ENCODE measurements around the gene PAPPA. TPM values are rescaled to one million over a fixed set of nuclear protein-coding genes. Genes with fewer than 3 reads are reported as not detected.

Gene PAPPA
- total RNA-seq, 1 donor from 2014 or later = 0.72 TPM

DNA sequence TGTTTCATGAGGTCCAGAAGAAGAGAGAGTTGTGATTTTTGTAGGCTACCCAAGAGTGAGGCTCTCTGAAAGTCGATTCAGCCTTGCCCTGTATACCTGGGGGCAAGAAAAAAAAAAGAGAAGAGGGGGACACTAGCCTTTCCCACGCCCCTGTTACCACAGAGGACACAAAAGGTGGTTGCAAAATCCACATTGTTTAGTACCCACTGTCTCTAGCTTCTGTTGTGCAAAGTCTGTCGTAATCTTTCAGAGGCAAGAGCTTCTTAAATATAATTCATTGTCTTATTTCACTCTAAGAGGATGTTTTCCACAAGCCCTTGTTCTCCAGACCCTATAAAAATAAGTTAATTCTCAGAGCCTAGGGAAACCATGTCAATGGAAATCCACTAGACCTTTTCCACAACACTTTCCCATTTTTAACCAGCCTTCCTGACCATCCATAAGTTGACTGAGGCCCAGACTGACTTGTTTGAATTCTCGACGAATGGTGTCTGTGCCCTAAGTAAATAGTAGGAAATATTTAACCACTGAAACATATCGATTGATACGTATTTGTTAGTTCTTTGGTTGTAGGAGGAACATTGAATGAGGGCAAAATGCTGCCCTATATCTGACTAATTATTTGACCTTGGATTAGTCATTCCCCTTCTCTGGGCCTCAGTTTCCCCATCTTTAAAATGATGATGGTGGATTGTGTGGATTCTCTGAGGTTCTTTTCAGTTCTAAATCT lies 182.7 kb downstream of the PAPPA start:
- Mint-ChIP-seq H3K4me1 (peaks cover 40% of the 10 kb centered on the region), H3K27ac (ENCODE audit: unreplicated experiment) (no peak overlapping the region), H3K4me3 (no peak overlapping the region), H3K9me3 (no peaks in the 10 kb centered on the region), H3K36me3 (ENCODE audit: low read depth) (no peaks in the 10 kb centered on the region), H3K27me3 (ENCODE audit: low read depth) (peaks cover 95% of the 10 kb centered on the region)
- TF ChIP-seq, protein P1, sequence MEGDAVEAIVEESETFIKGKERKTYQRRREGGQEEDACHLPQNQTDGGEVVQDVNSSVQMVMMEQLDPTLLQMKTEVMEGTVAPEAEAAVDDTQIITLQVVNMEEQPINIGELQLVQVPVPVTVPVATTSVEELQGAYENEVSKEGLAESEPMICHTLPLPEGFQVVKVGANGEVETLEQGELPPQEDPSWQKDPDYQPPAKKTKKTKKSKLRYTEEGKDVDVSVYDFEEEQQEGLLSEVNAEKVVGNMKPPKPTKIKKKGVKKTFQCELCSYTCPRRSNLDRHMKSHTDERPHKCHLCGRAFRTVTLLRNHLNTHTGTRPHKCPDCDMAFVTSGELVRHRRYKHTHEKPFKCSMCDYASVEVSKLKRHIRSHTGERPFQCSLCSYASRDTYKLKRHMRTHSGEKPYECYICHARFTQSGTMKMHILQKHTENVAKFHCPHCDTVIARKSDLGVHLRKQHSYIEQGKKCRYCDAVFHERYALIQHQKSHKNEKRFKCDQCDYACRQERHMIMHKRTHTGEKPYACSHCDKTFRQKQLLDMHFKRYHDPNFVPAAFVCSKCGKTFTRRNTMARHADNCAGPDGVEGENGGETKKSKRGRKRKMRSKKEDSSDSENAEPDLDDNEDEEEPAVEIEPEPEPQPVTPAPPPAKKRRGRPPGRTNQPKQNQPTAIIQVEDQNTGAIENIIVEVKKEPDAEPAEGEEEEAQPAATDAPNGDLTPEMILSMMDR (conservative IDR thresholded peaks at IDR 0.05) = no peak
- no peak for DNase-seq (ENCODE audit: low read depth, low spot score)

DNA sequence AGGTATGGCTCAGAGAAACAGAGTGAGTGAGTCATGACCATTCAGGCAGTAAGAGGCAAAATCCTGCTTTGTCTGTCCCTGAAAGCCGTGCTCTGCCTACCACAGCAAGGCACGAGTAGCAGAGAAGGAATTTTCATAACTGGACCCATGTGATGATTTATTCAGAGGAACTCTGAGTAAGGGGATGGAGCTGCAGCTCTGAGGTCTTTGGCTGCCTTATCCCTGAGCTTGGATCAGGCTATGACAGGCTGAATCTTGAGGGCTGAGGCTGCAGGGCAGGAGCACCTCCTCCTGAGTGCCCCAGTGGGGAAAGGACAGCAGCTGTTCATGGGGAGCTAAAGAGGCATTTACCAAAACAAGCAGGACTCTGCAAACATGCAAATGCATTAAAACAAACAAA lies 183.4 kb downstream of the PAPPA start:
- peaks cover 94% of the 10 kb centered on the region for H3K27me3 Mint-ChIP-seq (ENCODE audit: low read depth)
- DNase-seq (ENCODE audit: low read depth, low spot score) = no peak
- H3K4me1 Mint-ChIP-seq = peaks cover 42% of the 10 kb centered on the region
- H3K4me3 Mint-ChIP-seq = no peak overlapping the region
- TF ChIP-seq, protein P1 (conservative IDR thresholded peaks at IDR 0.05) = no peak
- H3K27ac Mint-ChIP-seq (ENCODE audit: unreplicated experiment) = no peak overlapping the region
- H3K36me3 Mint-ChIP-seq (ENCODE audit: low read depth) = no peaks in the 10 kb centered on the region
- no peaks in the 10 kb centered on the region for H3K9me3 Mint-ChIP-seq

DNA sequence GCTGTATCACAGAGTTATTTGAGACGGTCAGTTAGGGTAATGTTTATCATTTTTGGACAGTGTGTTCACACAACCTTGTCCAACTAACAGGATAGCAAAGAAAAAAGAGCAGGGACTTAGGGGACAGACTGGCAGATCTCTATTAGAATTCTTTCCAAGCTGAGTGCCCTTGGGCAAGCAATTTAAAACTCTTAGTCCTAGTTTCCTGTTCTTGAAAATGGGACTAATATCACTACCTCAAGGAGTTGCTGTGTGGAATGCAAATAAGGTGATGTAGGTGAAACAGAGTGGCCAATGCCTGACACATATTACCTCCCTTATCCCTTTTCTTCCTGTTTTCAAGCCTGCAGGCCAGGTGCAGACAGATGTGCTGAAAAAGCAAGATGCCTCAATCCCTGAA lies 186.7 kb downstream of the PAPPA start:
- Mint-ChIP-seq H3K4me1 (peaks cover 28% of the 10 kb centered on the region), H3K27me3 (ENCODE audit: low read depth) (peaks cover 86% of the 10 kb centered on the region), H3K36me3 (ENCODE audit: low read depth) (no peaks in the 10 kb centered on the region), H3K9me3 (no peaks in the 10 kb centered on the region), H3K27ac (ENCODE audit: unreplicated experiment) (no peak overlapping the region), H3K4me3 (no peak overlapping the region)
- no peak for DNase-seq (ENCODE audit: low read depth, low spot score)
- TF ChIP-seq, protein P1 (conservative IDR thresholded peaks at IDR 0.05) = no peak

GRCh38 chr9:116342061-116342460 lies 188.5 kb downstream of the PAPPA start:
- Mint-ChIP-seq H3K9me3 (no peaks in the 10 kb centered on the region), H3K27me3 (ENCODE audit: low read depth) (peaks cover 74% of the 10 kb centered on the region), H3K4me3 (no peak overlapping the region), H3K4me1 (peaks cover 17% of the 10 kb centered on the region), H3K27ac (ENCODE audit: unreplicated experiment) (no peak overlapping the region), H3K36me3 (ENCODE audit: low read depth) (no peaks in the 10 kb centered on the region)
- no peak for DNase-seq (ENCODE audit: low read depth, low spot score)
- TF ChIP-seq, protein P1 (conservative IDR thresholded peaks at IDR 0.05) = no peak

DNA sequence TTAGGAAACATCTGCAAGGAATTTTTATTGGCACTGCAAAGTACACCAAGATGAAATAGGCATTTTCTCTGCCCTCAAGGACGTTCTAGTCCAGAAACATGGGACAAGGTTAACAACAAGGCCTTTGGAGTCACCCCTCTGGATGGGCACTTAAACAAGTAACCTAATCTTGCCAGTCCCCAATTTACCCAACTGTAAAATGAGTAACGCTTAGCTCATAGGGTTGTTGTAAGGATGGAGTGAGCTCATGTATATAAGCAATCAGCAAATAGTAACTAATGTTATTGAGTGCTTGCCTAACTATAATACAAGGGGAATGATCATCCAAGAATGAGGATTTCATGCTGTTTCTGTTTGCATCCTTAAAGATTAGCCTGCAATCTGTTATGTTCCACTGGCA lies 189.3 kb downstream of the PAPPA start:
- Mint-ChIP-seq H3K27me3 (ENCODE audit: low read depth) (peaks cover 65% of the 10 kb centered on the region), H3K4me3 (no peak overlapping the region), H3K36me3 (ENCODE audit: low read depth) (no peaks in the 10 kb centered on the region), H3K9me3 (no peaks in the 10 kb centered on the region), H3K27ac (ENCODE audit: unreplicated experiment) (no peak overlapping the region), H3K4me1 (peaks cover 15% of the 10 kb centered on the region)
- DNase-seq (ENCODE audit: low read depth, low spot score) = no peak
- TF ChIP-seq, protein P1 (conservative IDR thresholded peaks at IDR 0.05) = no peak

Measured in neural crest cell (in vitro differentiated cells).